Measurements from ENCODE around the gene IFT20.

IFT20 gene

GRCh38 chr17:28279411-28279810, 55.9 kb downstream of the IFT20 start:
- Mint-ChIP-seq H3K4me3 (no peak overlapping the region), H3K4me1 (ENCODE audit: low read depth) (peaks cover 20% of the 10 kb centered on the region), H3K27me3 (peaks cover 46% of the 10 kb centered on the region), H3K9me3 (no peaks in the 10 kb centered on the region), H3K27ac (no peak overlapping the region), H3K36me3 (ENCODE audit: low read depth) (no peaks in the 10 kb centered on the region)

All from stimulated activated naive CD8-positive, alpha-beta T cell treated with anti-CD3 and anti-CD28 coated beads, Interleukin-15, Interleukin-2, amounts not matched to agents 100 ng/mL and 50 ng/mL, for 24 hours (primary cell).